OCI-LY3 (cell line): ENCODE data around the gene CCKAR.

ENCODE experiments used
- CTCF ChIP-seq: fragments of 200-600, 300-600 bp; sonication (generic); IDR thresholded peaks from 2 replicates; pipeline ENCODE4 v1.5.1; 2014; ENCODE audit warnings: antibody characterized with exemption, low read length, low read depth
- EZH2phosphoT487 ChIP-seq: fragments of 200-600 bp; shearing (Covaris generic); IDR thresholded peaks from 2 replicates; pipeline ENCODE4 v1.6.1; 2018; ENCODE audit warnings: antibody characterized with exemption, mixed run types, low read depth

- TF ChIP-seq CTCF (peak; percentile 75), EZH2phosphoT487 (no peak)
Observed at GRCh38 chr4:26459054-26459755, 31.1 kb downstream of the CCKAR start.
